ENCODE results near the gene FBXL15.

FBXL15 gene

GRCh38 chr10:102402512-102402896 is 18.1 kb upstream of the FBXL15 start:
- no peak for TF ChIP-seq ZNF274 (IDR thresholded peaks at IDR 0.05; ENCODE audit: low read depth, low read length)

GRCh38 chr10:102403115-102403514 is 17.5 kb upstream of the FBXL15 start:
- H3K4me3 ChIP-seq (ENCODE audit: low read length) = no peak overlapping the region
- no peak for TF ChIP-seq ZNF274 (IDR thresholded peaks at IDR 0.05; ENCODE audit: low read depth, low read length)

More at GRCh38 chr10:102402512-102402896, 18.1 kb upstream of the FBXL15 start:
- no peak overlapping the region for H3K4me3 ChIP-seq (ENCODE audit: low read length)

- no peak for TF ChIP-seq ZNF274 (IDR thresholded peaks at IDR 0.05; ENCODE audit: low read depth, low read length)
- no peak overlapping the region for H3K4me3 ChIP-seq (ENCODE audit: low read length)
Measured at GRCh38 chr10:102404361-102405107, 16.1 kb upstream of the FBXL15 start.

GRCh38 chr10:102405108-102405571 is 15.5 kb upstream of the FBXL15 start:
- no peak for TF ChIP-seq ZNF274 (IDR thresholded peaks at IDR 0.05; ENCODE audit: low read depth, low read length)
- H3K4me3 ChIP-seq (ENCODE audit: low read length) = no peak overlapping the region

- H3K4me3 ChIP-seq (ENCODE audit: low read length) = no peak overlapping the region
- no peak for TF ChIP-seq ZNF274 (IDR thresholded peaks at IDR 0.05; ENCODE audit: low read depth, low read length)
Measured at GRCh38 chr10:102405632-102406031, 15.0 kb upstream of the FBXL15 start.

GRCh38 chr10:102406815-102407214 is 13.8 kb upstream of the FBXL15 start:
- TF ChIP-seq ZNF274 (IDR thresholded peaks at IDR 0.05; ENCODE audit: low read depth, low read length) = no peak
- no peak overlapping the region for H3K4me3 ChIP-seq (ENCODE audit: low read length)

- no peak for TF ChIP-seq ZNF274 (IDR thresholded peaks at IDR 0.05; ENCODE audit: low read depth, low read length)
- no peak overlapping the region for H3K4me3 ChIP-seq (ENCODE audit: low read length)
Measured at GRCh38 chr10:102407425-102408130, 13.1 kb upstream of the FBXL15 start.

GRCh38 chr10:102408131-102408727 is 12.4 kb upstream of the FBXL15 start:
- no peak overlapping the region for H3K4me3 ChIP-seq (ENCODE audit: low read length)

GRCh38 chr10:102408728-102409603 is 11.7 kb upstream of the FBXL15 start:
- no peak for TF ChIP-seq ZNF274 (IDR thresholded peaks at IDR 0.05; ENCODE audit: low read depth, low read length)
- no peak overlapping the region; the same call in 1 of the 2 replicates for H3K4me3 ChIP-seq (ENCODE audit: low read length)

More at GRCh38 chr10:102408131-102408727, 12.4 kb upstream of the FBXL15 start:
- no peak for TF ChIP-seq ZNF274 (IDR thresholded peaks at IDR 0.05; ENCODE audit: low read depth, low read length)

- no peak overlapping the region for H3K4me3 ChIP-seq (ENCODE audit: low read length)
- TF ChIP-seq ZNF274 (IDR thresholded peaks at IDR 0.05; ENCODE audit: low read depth, low read length) = no peak
Measured at GRCh38 chr10:102409604-102410428, 10.8 kb upstream of the FBXL15 start.

- no peak overlapping the region for H3K4me3 ChIP-seq (ENCODE audit: low read length)
- TF ChIP-seq ZNF274 (IDR thresholded peaks at IDR 0.05; ENCODE audit: low read depth, low read length) = no peak
Measured at GRCh38 chr10:102410429-102411073, 10.1 kb upstream of the FBXL15 start.
